Stimulated activated CD4-positive, alpha-beta T cell treated with anti-CD3 and anti-CD28 coated beads, Interleukin-1b, Interleukin-23, amount 100 ng/mL, for 24 hours (primary cell): ENCODE measurements around the gene SEC24C.
A peak's percentile ranks its signal among the peaks of the same experiment; 100 is the strongest.
"Not testable (repeated sequence)": the region's sequence is repeated elsewhere in the genome, so short reads cannot be mapped to it uniquely, and the experiment has no call there.

Experiments used
- DNase-seq, 4 experiments: peaks; one replicate each; pipeline ENCODE4 v3.0.0-alpha.2; 2020; ENCODE audit warnings: low read depth in 4 of 4, low spot score in 1 of 4

SEC24C gene, protein sequence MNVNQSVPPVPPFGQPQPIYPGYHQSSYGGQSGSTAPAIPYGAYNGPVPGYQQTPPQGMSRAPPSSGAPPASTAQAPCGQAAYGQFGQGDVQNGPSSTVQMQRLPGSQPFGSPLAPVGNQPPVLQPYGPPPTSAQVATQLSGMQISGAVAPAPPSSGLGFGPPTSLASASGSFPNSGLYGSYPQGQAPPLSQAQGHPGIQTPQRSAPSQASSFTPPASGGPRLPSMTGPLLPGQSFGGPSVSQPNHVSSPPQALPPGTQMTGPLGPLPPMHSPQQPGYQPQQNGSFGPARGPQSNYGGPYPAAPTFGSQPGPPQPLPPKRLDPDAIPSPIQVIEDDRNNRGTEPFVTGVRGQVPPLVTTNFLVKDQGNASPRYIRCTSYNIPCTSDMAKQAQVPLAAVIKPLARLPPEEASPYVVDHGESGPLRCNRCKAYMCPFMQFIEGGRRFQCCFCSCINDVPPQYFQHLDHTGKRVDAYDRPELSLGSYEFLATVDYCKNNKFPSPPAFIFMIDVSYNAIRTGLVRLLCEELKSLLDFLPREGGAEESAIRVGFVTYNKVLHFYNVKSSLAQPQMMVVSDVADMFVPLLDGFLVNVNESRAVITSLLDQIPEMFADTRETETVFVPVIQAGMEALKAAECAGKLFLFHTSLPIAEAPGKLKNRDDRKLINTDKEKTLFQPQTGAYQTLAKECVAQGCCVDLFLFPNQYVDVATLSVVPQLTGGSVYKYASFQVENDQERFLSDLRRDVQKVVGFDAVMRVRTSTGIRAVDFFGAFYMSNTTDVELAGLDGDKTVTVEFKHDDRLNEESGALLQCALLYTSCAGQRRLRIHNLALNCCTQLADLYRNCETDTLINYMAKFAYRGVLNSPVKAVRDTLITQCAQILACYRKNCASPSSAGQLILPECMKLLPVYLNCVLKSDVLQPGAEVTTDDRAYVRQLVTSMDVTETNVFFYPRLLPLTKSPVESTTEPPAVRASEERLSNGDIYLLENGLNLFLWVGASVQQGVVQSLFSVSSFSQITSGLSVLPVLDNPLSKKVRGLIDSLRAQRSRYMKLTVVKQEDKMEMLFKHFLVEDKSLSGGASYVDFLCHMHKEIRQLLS

DNA sequence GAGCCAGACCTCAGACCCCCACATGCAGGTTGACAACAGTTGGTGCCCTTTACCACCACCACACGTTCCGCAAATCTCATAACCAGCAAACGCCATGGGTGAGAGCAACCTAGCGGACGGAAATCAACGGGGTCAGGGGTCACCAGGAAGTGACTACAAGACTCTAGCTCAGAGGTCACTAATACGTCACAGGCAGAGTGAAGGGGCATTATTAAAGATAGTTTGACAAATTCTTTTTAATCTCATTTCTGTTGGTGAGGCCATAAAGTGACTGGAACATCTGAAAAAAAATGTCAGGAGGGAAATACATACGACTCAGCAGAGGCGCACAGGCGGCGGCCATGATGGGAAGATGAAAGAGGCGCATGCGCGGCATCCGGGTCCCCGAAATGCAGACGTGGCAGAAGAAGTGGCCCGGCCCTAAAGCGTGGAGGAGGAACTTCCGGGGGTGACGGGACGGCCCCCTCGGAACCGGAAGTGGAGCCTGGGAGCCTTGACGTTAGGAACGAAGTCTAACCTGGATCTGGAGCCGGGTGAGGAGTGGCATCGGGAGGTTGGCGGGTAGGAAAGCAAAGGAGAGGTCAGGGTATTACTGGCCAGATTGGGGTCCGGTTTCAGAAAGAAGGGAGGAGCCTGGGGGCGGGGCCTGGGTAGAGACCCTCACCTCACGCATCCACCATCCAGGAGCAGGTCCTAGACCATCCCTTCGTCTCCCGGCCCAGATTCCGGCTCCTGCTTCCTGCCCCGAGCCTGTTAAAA, at the start of gene SEC24C:
Gene SEC24C (plus strand): TSS at position 468 of the 759 bp plus-strand sequence. CDS start 2,461 bp downstream, outside the sequence.
- peak; percentile 81 to 93 (median 90) for DNase-seq

DNA sequence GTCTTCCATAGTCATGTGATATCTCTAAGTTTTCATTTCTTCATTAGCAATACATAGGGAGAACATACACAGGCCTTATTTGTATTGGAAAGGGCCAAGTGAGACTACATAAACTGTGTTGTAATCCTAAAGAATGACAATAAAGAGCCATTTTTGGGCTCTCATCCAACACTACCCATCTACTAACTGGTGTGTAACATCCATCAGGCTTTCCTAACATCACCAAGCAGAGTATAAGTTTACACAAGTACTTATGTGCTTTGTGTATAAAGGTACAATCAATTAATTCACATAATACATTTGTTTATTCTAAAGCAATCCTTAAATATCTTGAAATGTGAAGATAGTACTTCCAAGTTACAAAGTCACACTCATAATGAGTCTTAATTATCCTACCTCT, 48.9 kb upstream of the SEC24C start:
- DNase-seq = not testable (repeated sequence)

DNA sequence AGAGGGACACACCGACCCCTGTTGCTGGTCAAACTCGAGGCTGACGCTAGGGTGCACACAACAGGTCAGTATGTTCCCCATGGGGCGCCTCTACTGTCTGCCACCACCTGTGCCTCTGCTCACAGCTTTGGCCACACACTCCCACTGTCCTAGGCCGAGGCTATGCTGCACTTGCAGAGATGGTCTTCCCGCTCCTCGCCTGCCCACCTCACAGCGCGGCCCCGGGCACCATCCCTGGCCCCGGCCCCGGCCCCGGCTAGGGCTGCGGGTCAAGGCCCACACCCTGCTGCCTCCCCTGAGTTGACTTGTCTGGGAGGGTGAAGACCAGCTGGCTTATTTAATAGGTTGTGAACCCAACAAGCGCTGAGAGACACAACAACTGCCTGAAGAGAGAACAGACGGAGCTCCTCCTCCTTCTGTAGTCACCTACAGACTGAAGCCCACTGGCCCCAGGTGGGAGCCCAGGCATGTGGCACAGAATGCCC, 46.5 kb upstream of the SEC24C start, which contains the start of gene AGAP5:
Gene AGAP5 (minus strand): TSS at position 435 of the 485 bp plus-strand sequence. CDS start 354 bp downstream, at position 81.
- not testable (repeated sequence) for DNase-seq

DNA sequence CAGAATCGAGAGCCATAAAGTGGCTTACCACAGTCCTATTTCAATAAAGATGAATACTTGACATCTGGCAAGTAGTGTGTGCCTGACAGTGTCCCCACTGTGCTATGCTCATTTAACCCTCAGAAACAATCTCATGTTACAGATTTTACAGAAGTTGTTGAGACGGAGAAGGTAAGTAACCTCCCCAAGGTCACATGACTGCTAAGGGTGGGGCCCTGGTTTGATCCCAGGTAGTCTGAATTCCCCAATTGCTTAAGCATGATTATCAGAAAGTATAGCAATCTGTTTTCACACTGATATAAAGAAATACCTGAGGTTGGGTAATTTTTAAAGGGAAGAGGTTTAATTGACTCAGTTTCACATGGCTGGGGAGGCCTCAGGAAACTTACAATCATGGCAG, 45.4 kb upstream of the SEC24C start:
- not testable (repeated sequence) for DNase-seq

DNA sequence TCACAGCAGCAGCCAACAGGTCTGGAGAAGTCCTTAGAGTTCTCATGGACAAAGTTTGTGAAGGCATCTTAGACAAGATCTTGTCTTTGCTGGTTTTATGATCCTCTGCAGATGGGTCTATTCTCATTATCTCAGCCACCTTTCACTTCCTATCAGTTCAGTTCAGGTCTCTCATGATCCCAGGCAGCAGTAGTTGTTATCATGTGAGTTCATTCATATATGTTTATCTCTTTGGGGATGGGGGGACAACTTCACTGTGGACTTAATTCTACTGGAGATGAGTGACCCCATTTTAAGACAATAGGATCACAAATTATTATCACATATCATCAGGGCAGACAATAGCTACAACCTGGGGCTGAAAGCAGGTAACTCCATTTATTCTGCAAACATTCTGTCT, 40.2 kb upstream of the SEC24C start:
- not testable (repeated sequence) for DNase-seq

DNA sequence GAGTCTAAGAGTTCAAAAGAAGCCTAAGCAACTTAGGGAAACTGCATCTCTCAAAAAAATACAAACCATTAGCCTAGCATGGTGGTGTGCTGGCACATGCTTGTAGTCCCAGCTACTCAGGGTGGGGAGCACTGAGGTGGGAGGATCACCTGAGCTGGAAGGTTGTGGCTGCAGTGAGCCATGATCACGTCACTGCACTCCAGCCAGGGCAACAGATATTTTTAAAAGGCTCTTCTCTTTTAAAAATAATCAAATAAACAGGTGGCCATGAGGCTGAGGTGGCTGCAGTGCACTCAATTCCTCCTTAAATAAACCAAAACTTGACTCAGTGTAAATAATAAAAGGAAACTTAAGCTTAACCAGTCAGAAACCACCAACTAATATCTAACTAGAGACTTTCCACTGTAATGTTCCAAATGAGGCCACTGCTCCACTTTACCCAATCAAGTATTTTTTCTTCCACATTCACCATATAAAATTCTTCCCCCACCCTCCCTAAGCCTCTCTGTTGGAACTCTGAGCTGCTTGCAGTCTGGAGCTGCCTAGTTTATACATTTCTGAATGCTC, 38.6 kb upstream of the SEC24C start:
- DNase-seq = not testable (repeated sequence)

DNA sequence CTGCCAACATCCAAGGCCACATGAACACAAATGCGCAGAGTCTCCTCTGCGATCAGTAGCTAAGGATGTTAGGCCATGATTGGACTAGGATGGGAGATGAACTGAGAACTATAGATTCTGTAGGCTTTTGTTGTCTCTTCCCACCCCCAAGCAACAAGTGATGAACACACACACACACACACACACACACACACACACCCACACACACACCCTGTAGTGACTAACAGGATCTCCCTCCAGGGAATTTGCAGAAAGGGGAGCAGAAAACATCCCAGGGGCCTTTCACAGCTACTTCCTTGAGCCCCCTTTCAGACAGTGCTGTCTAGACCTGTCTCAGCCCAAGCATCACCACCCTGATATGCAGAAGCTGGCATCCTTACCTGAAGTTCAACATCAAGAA, 37.7 kb upstream of the SEC24C start:
- DNase-seq = not testable (repeated sequence)

DNA sequence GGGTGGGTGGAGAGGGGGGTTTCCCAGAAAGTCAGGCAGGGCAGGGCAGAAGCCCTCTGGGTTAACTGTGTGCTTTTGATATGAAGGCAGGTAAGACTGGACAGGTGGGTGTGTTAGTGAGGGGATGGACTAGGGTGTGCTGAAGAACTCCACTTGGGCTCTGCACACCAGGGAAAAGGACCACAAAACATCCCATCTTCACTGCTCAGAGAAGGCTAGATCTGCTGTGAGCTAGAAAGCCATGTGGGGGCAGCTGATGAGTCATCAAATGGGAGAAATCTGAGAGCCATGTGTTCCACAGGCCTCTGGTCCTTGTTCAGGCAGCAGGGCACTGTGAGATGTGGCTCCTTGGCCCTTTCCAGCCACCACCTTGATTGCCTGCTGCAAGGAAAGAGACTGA, 36.5 kb upstream of the SEC24C start:
- not testable (repeated sequence) for DNase-seq

DNA sequence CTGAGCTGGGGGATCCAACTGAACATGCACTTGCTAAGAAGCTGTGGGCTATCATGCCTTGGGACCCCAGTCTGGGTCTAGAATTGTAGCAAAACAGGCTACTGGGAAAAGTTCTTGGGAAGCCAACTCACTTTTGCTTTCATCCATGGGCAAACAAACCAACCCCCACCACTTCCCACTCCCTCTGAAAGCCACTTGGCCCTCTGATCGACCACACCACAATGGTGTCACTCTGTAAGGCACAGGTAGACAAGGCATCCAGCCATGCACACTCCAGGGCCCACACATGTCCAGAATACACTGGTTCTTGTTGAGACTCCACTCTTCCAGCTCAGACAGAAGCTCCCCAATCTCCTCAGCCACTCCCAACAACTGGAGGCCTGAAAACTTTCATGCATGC, 36.0 kb upstream of the SEC24C start:
- DNase-seq = not testable (repeated sequence)

DNA sequence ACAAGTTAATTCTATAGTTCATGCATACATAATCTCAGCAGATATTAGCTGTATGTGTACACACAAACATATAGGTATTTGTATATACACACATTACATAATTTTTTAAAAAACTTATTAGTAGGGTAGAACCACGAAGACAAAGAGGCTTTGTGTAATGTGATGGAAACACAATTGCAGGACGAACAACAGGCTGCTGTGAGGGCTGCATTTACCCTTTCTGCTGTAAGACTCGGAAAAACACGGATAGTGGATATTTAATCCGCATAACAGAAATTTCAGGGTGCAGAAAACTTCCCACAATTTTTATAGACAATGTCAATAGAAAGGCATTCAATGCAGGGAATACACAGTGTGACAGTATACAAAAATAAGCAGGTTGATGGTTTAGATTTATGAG, 32.5 kb upstream of the SEC24C start:
- not testable (repeated sequence) for DNase-seq

DNA sequence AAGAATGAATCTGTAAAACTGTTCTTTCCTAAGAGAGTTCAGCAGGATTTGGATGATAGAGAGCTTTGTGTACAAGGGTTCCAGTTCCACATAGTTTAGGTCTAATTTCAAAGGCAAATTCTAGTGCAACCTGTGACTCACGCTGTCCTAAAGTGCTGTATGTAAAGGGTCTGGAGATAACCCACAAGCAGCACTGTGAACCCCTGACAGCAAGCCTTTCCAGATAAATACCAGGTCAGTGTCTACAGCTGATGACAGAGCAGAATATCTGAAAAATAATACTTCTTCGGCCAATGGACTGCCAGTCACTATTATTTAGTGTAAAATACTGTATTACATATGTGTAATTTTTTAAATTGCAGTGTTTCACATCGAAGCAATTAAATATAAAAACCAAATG, 30.3 kb upstream of the SEC24C start:
- DNase-seq = not testable (repeated sequence)

DNA sequence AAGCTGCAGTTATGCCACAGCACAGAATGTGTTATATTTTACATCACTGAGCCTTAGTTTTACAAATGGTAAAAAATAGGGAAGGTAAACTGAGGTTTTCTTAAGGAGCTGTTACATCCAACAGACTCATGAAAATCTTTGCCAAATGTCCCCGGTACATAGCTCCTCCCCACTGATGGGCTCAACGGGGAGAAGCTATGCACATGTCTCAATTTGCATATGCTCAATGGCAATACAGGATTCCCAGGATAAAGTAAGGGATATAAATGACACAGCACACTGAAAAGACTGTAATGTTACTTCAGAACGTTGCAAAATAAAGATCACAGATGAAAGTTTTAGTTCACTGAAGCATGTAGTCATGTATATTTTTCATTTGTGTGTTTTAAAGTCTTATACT, 29.7 kb upstream of the SEC24C start:
- not testable (repeated sequence) for DNase-seq

DNA sequence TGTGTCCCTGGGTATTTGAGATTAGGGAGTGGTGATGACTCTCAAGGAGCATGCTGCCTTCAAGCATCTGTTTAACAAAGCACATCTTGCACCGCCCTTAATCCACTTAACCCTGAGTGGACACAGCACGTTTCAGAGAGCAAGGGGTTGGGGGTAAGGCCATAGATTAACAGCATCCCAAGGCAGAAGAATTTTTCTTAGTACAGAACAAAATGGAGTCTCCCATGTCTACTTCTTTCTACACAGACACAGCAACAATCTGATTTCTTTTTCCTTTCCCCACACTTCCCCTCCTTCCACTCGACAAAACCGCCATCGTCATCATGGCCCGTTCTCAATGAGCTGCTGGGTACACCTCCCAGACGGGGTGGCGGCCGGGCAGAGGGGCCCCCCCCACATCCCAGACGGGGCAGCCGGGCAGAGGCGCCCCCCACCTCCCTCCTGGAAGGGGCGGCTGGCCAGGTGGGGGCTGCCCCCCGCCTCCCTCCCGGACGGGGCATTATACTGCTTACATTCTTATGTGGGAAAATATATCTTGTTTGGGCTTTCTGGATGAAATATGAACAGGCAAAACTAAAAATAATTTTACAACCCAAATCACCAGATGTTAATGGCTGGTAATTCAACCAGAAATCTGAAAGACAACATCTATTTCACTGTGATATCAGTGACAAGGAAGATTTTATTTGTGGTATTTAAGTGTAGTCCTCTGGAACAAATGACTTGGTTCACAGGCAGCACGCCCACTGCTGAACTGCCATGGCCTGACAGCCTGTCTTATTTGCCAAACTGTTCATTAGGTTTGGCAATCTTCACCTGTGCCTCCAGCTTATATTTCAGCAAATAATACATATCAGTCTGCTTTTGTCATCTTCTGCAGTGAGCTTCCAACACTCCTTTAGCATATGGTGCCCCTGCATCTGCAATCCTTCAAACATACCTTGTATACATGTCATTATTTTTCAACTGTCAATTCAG, 28.7 kb upstream of the SEC24C start:
- DNase-seq = not testable (repeated sequence)

DNA sequence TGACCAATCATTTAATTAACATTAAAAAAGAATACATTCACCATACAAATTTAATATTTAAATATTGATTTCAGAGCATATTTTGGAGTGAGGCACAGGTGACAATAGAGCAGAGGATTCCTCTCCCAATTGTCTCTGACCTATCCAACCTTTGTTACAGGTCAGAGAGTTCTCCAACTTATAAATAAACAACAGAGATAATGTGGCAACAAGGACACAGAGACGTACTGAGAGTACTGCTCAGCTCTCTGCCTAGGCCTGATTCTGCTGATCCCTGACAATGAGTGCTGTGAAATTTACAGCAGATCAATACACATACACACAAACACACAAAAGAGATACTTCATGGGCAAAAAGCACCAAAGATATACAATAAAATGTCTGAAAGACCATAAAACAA, 27.9 kb upstream of the SEC24C start:
- DNase-seq = no peak

DNA sequence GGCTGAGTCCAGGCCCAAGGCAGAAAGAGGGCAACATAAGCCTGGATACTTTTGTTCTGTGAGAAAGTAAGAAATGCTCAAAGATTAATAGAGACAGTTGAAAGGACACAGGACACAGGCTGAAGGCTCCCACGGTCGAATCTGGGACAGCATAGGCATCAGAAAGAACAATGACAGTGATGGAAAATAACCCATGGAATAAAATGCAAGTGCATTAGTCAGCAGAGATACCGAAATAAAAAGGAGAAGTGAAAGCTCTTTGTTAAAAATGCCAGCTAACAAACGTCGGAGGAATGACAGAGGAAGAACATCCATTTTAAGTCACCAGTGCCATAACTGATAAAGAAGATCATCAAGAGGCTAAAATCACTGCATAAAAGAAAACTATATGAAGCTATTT, 26.6 kb upstream of the SEC24C start:
- DNase-seq = no peak

DNA sequence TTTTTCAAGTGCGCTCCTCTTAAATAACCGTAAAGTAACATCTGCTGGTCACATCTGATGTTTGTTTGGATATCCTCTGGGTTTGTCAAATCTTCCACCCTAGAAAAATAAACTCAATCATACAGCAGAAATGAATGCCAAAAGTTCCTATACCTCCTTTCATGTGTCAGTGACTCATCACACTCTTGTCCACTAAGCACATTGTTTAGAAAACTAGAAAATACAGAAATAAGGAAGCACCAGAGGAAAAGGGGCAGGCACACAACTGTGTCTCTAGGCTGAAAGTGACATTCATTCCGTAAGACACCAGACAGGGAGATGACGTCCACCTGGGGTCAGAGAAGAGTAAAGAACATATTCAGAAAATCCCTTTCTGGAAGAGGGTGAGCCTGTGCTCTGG, 23.6 kb upstream of the SEC24C start:
- not testable (repeated sequence) for DNase-seq

DNA sequence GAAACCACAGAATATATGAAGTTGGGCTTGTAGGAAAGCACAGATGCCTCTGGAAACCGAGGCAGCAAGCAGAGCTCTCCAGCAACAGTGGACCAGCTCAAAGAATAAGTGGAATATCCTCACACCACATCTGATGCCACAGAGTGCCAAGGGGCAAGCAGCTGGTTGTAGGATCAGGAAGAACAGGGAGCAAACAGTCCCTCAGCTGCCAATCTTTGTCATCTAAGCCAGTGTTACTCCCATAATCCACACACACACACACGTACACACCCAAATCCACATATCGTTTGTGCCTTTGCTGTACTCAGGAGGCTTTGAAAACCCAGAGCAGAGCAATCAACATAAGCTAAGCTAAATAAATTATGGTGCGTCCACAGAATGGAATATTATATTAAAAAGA, 20.7 kb upstream of the SEC24C start:
- no peak for DNase-seq

DNA sequence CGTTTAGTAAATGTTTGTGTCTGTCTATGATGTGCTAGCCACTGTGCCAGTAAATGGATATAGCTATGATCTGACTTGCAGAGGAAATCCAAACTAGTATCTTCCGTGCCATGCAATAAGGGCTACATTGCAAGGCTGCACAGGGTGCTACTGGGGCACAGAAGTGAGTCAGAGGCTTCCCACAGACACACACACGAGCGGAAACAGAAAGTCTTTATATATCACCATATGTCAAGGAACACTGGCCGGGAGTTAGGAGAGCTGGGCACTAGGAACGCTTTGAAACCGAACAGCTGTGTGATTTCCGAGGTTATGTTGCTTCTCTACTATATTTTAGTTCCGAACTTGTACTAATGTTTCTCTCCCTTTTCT, 14.4 kb upstream of the SEC24C start:
- DNase-seq = peak in 3 of 4 experiments; percentile 11 to 23 (median 16)
